Measurements from ENCODE around the gene RBM45. TPM values are rescaled to one million over a fixed set of nuclear protein-coding genes. Genes with fewer than 3 reads are reported as not detected.
"Not testable (repeated sequence)": the region's sequence is repeated elsewhere in the genome, so short reads cannot be mapped to it uniquely, and the experiment has no call there.

The RBM45 gene
- total RNA-seq, 4 donors from 2014 or later, result 18.0 to 25.3 (median 22.5) TPM

- Histone ChIP-seq H3K4me3 (replicated peaks in 1 of 3) (no peak overlapping the region), H3K9me3 (no peaks in the 10 kb centered on the region), H3K27me3 (no peaks in the 10 kb centered on the region), H3K36me3 (no peaks in the 10 kb centered on the region), H3K4me1 (peaks cover 15 to 22% of the 10 kb centered on the region in 2 donors), H3K27ac (no peak overlapping the region)
- no peak for TF ChIP-seq POLR2A (IDR thresholded peaks at IDR 0.05)
- no peak for TF ChIP-seq CTCF (IDR thresholded peaks at IDR 0.05)
- intact Hi-C loops (cut with DNase I), result no loop called here
- 87 to 91% methylated on average over 8 of the region's 8 CpGs for WGBS, 2 donors
- DNase-seq, result no peak
Observed at GRCh38 chr2:178074123-178075005, 37.9 kb upstream of the RBM45 start.

GRCh38 chr2:178075006-178075326 is 37.3 kb upstream of the RBM45 start:
- Histone ChIP-seq H3K4me1 (peaks cover 15 to 19% of the 10 kb centered on the region in 2 donors), H3K4me3 (replicated peaks in 1 of 3) (no peak overlapping the region), H3K9me3 (no peaks in the 10 kb centered on the region), H3K36me3 (no peaks in the 10 kb centered on the region), H3K27ac (no peak overlapping the region), H3K27me3 (no peaks in the 10 kb centered on the region)
- DNase-seq, result no peak
- 88 to 95% methylated on average over 1 of the region's 1 CpG for WGBS, 2 donors
- no peak for TF ChIP-seq CTCF (IDR thresholded peaks at IDR 0.05)
- TF ChIP-seq POLR2A (IDR thresholded peaks at IDR 0.05), result no peak
- intact Hi-C loops (cut with DNase I), result no loop called here

- H3K36me3 ChIP-seq, result no peaks in the 10 kb centered on the region
- peaks cover 10 to 15% of the 10 kb centered on the region in 2 donors for H3K4me1 ChIP-seq
- H3K4me3 ChIP-seq (replicated peaks in 1 of 3), result no peak overlapping the region
- no peak for DNase-seq
- TF ChIP-seq CTCF (IDR thresholded peaks at IDR 0.05) (no peak), POLR2A (IDR thresholded peaks at IDR 0.05) (no peak)
- no peak overlapping the region for H3K27ac ChIP-seq
- H3K9me3 ChIP-seq, result no peaks in the 10 kb centered on the region
- no peaks in the 10 kb centered on the region for H3K27me3 ChIP-seq
- intact Hi-C loops (cut with DNase I), result no loop called here
Observed at GRCh38 chr2:178076130-178076529, 36.1 kb upstream of the RBM45 start.

GRCh38 chr2:178079279-178079678 is 33.0 kb upstream of the RBM45 start:
- H3K27ac ChIP-seq; H3K27me3 ChIP-seq; DNase-seq; H3K4me3 ChIP-seq (replicated peaks in 1 of 3); H3K36me3 ChIP-seq; intact Hi-C loops (cut with DNase I); H3K9me3 ChIP-seq: not testable (repeated sequence)
- 91 to 95% methylated on average over 3 of the region's 3 CpGs for WGBS, 2 donors
- H3K4me1 ChIP-seq, result peaks cover 0 to 14% of the 10 kb centered on the region in 2 donors

GRCh38 chr2:178082408-178083045 is 29.7 kb upstream of the RBM45 start:
- H3K27me3 ChIP-seq, result no peaks in the 10 kb centered on the region
- 65 to 66% methylated on average over 3 of the region's 3 CpGs for WGBS, 2 donors
- DNase-seq, result no peak

More at GRCh38 chr2:178082408-178083045, 29.7 kb upstream of the RBM45 start:
- no peak overlapping the region for H3K4me3 ChIP-seq (replicated peaks in 1 of 3)
- H3K4me1 ChIP-seq, result peaks cover 0 to 6% of the 10 kb centered on the region in 2 donors
- H3K36me3 ChIP-seq, result no peaks in the 10 kb centered on the region
- TF ChIP-seq CTCF (IDR thresholded peaks at IDR 0.05) (no peak), POLR2A (IDR thresholded peaks at IDR 0.05) (no peak)
- intact Hi-C loops (cut with DNase I), result no loop called here
- H3K9me3 ChIP-seq, result no peaks in the 10 kb centered on the region
- H3K27ac ChIP-seq, result no peak overlapping the region

All from thyroid gland (tissue), 4 donors.